WTC11 (cell line): ENCODE measurements around the gene KCNIP4.

Experiments used
- ATF6 ChIP-seq: sonication (generic); formaldehyde crosslinking; IDR thresholded peaks from 2 replicates; pipeline ENCODE4 v1.8.1; 2023; ENCODE audit warnings: mild to moderate bottlenecking, missing genetic modification reagents
- CTCF ChIP-seq: fragments of 200-600 bp; IDR thresholded peaks from 2 replicates; pipeline ENCODE4 v1.8.0; 2022; ENCODE audit warnings: antibody characterized with exemption
- NR2C2 ChIP-seq: sonication (generic); formaldehyde crosslinking; IDR thresholded peaks from 2 replicates; pipeline ENCODE4 v1.8.0; 2022; ENCODE audit warnings: mild to moderate bottlenecking, missing genetic modification reagents

GRCh38 chr4:21327976-21328700 lies 620.4 kb downstream of the KCNIP4 start:
- TF ChIP-seq NR2C2 (CRISPR knock-in tag) (no peak), CTCF (no peak), ATF6 (no peak)
